Uterus (tissue), 4 donors: ENCODE data around the gene ATXN2. TPM values are rescaled to one million over a fixed set of nuclear protein-coding genes. Genes with fewer than 3 reads are reported as not detected.

Experiments
- DNase-seq, 2 donors: peaks; one replicate each; pipeline ENCODE4 v3.0.0-alpha.2; 2019 to 2020
- H3K27ac ChIP-seq, 2 donors: fragments of 200-600 bp; sonication (generic); 1 replicate in 1 of 2; 2 replicates in 1 of 2; pipeline ENCODE4 v1.5.1; 2016 to 2018
- H3K27me3 ChIP-seq, 2 donors: fragments of 200-600 bp; sonication (generic); one replicate each; pipeline ENCODE4 v1.5.1; 2018 to 2019; ENCODE audit warnings: control low read depth in 1 of 2
- H3K36me3 ChIP-seq, 2 donors: fragments of 200-600 bp; sonication (generic); one replicate each; pipeline ENCODE4 v1.5.1; 2019; ENCODE audit warnings: control low read depth in 1 of 2
- H3K4me1 ChIP-seq, 2 donors: fragments of 200-600 bp; sonication (generic); one replicate each; pipeline ENCODE4 v1.5.1; 2018 to 2019; ENCODE audit warnings: control low read depth in 1 of 2
- H3K4me3 ChIP-seq, 2 donors: fragments of 200-600 bp; sonication (generic); 1 replicate in 1 of 2; 2 replicates in 1 of 2; pipeline ENCODE4 v1.5.1; 2018 to 2019; ENCODE audit warnings: mild to moderate bottlenecking in 1 of 2
- H3K9me3 ChIP-seq, 2 donors: fragments of 200-600 bp; sonication (generic); one replicate each; pipeline ENCODE4 v1.5.1; 2019; ENCODE audit warnings: control low read depth in 1 of 2
- CTCF ChIP-seq, 4 experiments: fragments of 200-600 bp in 2 of 4; fragments of 450-650 bp in 2 of 4; sonication (generic) in 2 of 4; IDR thresholded peaks; one replicate each; pipeline ENCODE4 v1.5.1; 2016 to 2019; ENCODE audit warnings: antibody characterized with exemption in 4 of 4, mild to moderate bottlenecking in 2 of 4, moderate library complexity in 1 of 4
- POLR2A ChIP-seq, 2 donors: fragments of 450-650 bp; IDR thresholded peaks; one replicate each; pipeline ENCODE4 v1.6.1; 2016; ENCODE audit warnings: antibody characterized with exemption in 2 of 2, mild to moderate bottlenecking in 1 of 2, moderate library complexity in 1 of 2
- intact Hi-C: fragments of 100-400 bp; cut with DNase I; formaldehyde crosslinking; loops from one replicate; pipeline ENCODE4 v1.15.1; 2023; ENCODE audit warnings: low total_unique reads
- total RNA-seq, 4 donors: library from RNA; depleted of rRNA in 3 of 4; stranded (reverse); fragments of >200 nt in 3 of 4; gene quantifications; one replicate each; pipeline versions ENCODE4 v1.1.0 to v1.2.4, GENCODE V29; 2014 to 2023
- donor health status: DM: yes; HTN: yes; CAD: no.

ATXN2 gene
- total RNA-seq, 4 donors from 2014 or later: 37.1 to 112 (median 66.0) TPM

GRCh38 chr12:111582133-111582747 lies 16.9 kb downstream of the ATXN2 start:
- Histone ChIP-seq H3K36me3 (no peaks in the 10 kb centered on the region), H3K4me1 (peaks cover 0 to 7% of the 10 kb centered on the region in 2 donors), H3K4me3 (no peak overlapping the region), H3K27ac (no peak overlapping the region), H3K9me3 (no peaks in the 10 kb centered on the region), H3K27me3 (no peaks in the 10 kb centered on the region)
- TF ChIP-seq CTCF (IDR thresholded peaks at IDR 0.05) (no peak), POLR2A (IDR thresholded peaks at IDR 0.05) (no peak)
- no peak for DNase-seq
- intact Hi-C loops: no loop called here

GRCh38 chr12:111581434-111582132 lies 17.5 kb downstream of the ATXN2 start:
- no peaks in the 10 kb centered on the region for H3K27me3 ChIP-seq
- no peaks in the 10 kb centered on the region for H3K36me3 ChIP-seq
- H3K4me3 ChIP-seq: no peak overlapping the region
- TF ChIP-seq POLR2A (IDR thresholded peaks at IDR 0.05): no peak
- DNase-seq: no peak
- intact Hi-C loops: no loop called here
- peaks cover 0 to 4% of the 10 kb centered on the region in 2 donors for H3K4me1 ChIP-seq
- no peaks in the 10 kb centered on the region for H3K9me3 ChIP-seq
- H3K27ac ChIP-seq: no peak overlapping the region

GRCh38 chr12:111580737-111581136 lies 18.4 kb downstream of the ATXN2 start:
- Histone ChIP-seq H3K27me3 (no peaks in the 10 kb centered on the region), H3K36me3 (no peaks in the 10 kb centered on the region), H3K27ac (no peak overlapping the region), H3K4me3 (no peak overlapping the region), H3K9me3 (no peaks in the 10 kb centered on the region), H3K4me1 (peaks cover 0 to 4% of the 10 kb centered on the region in 2 donors)
- TF ChIP-seq CTCF (IDR thresholded peaks at IDR 0.05): no peak
- TF ChIP-seq POLR2A (IDR thresholded peaks at IDR 0.05): no peak
- no peak for DNase-seq
- intact Hi-C loops: no loop called here

GRCh38 chr12:111580119-111580425 lies 19.0 kb downstream of the ATXN2 start:
- Histone ChIP-seq H3K4me3 (no peak overlapping the region), H3K27me3 (no peaks in the 10 kb centered on the region), H3K27ac (no peak overlapping the region), H3K9me3 (no peaks in the 10 kb centered on the region), H3K4me1 (peaks cover 0 to 2% of the 10 kb centered on the region in 2 donors), H3K36me3 (no peaks in the 10 kb centered on the region)
- intact Hi-C loops: no loop called here
- DNase-seq: no peak
- TF ChIP-seq CTCF (IDR thresholded peaks at IDR 0.05): no peak

GRCh38 chr12:111578971-111579340 lies 20.2 kb downstream of the ATXN2 start:
- Histone ChIP-seq H3K9me3 (no peaks in the 10 kb centered on the region), H3K27ac (no peak overlapping the region), H3K36me3 (no peaks in the 10 kb centered on the region), H3K4me3 (no peak overlapping the region), H3K27me3 (no peaks in the 10 kb centered on the region), H3K4me1 (no peaks in the 10 kb centered on the region)
- intact Hi-C loops: no loop called here
- TF ChIP-seq POLR2A (IDR thresholded peaks at IDR 0.05) (no peak), CTCF (IDR thresholded peaks at IDR 0.05) (no peak)
- no peak for DNase-seq
